Activated CD4-positive, CD25-positive, alpha-beta regulatory T cell treated with anti-CD3 and anti-CD28 coated beads, Interleukin-2, amount 50 U/mL, for 72 hours (primary cell): ENCODE measurements around the gene MMEL1.
A peak's percentile ranks its signal among the peaks of the same experiment; 100 is the strongest.
"Not testable (repeated sequence)": the region's sequence is repeated elsewhere in the genome, so short reads cannot be mapped to it uniquely, and the experiment has no call there.

ENCODE experiments used
- DNase-seq: peaks from one replicate; pipeline ENCODE4 v3.0.0; 2021

The MMEL1 gene, protein sequence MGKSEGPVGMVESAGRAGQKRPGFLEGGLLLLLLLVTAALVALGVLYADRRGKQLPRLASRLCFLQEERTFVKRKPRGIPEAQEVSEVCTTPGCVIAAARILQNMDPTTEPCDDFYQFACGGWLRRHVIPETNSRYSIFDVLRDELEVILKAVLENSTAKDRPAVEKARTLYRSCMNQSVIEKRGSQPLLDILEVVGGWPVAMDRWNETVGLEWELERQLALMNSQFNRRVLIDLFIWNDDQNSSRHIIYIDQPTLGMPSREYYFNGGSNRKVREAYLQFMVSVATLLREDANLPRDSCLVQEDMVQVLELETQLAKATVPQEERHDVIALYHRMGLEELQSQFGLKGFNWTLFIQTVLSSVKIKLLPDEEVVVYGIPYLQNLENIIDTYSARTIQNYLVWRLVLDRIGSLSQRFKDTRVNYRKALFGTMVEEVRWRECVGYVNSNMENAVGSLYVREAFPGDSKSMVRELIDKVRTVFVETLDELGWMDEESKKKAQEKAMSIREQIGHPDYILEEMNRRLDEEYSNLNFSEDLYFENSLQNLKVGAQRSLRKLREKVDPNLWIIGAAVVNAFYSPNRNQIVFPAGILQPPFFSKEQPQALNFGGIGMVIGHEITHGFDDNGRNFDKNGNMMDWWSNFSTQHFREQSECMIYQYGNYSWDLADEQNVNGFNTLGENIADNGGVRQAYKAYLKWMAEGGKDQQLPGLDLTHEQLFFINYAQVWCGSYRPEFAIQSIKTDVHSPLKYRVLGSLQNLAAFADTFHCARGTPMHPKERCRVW

DNA sequence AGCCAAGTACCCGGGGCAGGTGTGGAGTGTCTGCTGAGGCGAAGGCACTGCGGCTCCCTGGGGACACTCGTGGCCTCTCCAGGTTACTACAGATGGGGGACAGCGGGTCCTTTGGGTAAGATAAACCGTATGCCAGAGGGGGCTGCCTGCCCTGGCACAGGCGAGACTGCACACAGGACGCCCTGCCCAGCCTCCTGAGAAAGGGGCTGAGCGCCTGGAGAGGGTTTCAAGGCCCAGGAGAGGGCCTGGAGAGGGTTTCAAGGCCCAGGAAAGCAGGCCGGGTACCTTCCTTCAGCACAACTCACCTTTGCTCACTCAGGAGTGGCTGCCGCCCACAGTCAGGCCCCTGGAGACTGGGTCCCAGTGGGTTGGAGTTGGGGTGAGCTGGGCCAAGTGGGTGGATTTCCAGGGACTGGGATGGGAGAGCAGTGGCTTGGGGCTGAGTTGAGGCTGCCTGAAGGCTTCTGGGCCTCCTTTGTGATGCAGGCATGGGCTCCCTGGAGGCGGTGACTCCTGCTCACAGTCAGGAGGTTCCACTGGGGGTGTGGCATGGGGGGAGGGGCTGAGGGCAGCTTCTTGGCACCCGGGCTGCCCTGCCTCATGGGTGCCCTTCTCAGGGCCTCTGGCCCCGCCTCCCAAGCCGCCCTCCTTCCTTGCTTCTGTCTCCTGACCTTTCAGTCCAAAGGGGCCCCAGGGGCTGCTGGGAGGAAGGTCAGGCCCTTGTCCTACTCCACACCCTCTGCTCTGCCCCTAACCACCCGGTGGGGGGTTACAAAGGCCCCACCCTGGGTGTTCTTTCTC lies at the start of gene MMEL1:
TSS of gene MMEL1 (minus strand) at position 456 of the 801 bp plus-strand sequence. CDS start 3,532 bp downstream, outside the sequence.
- no peak for DNase-seq

DNA sequence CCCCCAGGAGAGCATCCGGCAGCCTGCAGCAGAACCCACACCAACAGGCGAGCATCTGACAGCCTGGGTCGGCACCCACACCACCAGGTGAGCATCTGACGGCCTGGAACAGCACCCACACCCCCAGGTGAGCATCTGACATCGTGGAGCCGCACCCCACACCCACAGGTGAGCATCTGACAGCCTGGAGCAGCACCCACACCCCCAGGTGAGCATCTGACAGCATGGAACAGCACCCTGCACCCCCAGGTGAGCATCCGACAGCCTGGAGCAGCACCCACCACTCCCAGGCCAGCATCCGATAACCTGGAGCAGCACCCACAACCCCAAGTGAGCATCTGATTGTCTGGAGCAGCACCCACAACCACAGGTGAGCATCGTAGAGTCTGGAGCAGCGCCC lies 43.9 kb upstream of the MMEL1 start:
- DNase-seq = not testable (repeated sequence)

DNA sequence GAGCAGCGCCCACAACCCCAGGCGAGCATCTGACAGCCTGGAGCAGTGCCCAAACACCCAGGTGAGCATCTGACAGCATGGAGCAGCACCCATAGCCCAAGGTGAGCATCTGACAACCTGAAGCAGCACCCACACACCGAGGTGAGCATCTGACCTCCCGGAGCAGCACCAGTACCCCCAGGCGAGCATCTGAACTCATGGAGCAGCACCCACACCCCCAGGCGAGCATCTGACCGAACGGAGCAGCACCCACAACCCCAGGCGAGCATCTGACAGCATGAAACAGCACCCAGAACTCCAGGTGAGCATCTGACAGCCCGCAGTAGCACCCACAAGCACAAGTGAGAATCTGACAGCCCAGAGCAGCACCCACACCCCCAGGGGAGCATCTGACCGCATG lies 38.8 kb upstream of the MMEL1 start:
- not testable (repeated sequence) for DNase-seq

DNA sequence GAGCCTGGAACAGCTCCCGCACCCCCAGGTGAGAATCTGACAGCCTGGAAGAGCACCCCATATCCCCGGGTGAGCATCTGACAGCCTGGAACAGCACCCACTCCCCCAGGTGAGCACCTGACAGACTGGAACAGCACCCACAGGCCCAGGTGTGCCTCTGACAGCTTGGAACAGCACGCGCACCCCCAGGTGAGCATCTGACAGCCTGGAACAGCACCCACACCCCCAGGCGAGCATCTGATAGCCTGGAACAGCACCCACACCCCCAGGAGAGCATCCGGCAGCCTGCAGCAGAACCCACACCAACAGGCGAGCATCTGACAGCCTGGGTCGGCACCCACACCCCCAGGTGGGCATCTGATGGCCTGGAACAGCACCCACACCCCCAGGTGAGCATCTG lies 27.0 kb upstream of the MMEL1 start:
- DNase-seq = peak; percentile 37

DNA sequence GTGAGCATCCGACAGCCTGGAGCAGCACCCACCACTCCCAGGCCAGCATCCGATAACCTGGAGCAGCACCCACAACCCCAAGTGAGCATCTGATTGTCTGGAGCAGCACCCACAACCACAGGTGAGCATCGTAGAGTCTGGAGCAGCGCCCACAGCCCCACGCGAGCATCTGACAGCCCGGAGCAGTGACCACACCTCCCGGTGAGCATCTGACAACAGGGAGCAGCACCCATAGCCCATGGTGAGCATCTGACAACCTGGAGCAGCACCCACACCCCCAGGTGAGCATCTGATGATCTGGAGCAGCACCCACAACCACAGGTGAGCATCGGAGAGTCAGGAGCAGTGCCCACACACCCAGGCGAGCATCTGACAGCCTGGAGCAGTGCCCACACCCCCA lies 25.1 kb upstream of the MMEL1 start:
- DNase-seq = not testable (repeated sequence)

DNA sequence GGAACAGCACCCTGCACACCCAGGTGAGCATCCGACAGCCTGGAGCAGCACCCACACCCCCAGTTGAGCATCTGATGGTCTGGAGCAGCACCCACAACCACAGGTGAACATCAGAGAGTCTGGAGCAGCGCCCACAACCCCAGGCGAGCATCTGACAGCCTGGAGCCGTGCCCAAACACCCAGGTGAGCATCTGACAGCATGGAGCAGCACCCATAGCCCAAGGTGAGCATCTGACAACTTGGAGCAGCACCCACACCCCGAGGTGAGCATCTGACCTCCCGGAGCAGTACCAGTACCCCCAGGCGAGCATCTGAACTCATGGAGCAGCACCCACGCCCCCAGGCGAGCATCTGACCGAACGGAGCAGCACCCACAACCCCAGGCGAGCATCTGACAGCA lies 24.3 kb upstream of the MMEL1 start:
- not testable (repeated sequence) for DNase-seq

DNA sequence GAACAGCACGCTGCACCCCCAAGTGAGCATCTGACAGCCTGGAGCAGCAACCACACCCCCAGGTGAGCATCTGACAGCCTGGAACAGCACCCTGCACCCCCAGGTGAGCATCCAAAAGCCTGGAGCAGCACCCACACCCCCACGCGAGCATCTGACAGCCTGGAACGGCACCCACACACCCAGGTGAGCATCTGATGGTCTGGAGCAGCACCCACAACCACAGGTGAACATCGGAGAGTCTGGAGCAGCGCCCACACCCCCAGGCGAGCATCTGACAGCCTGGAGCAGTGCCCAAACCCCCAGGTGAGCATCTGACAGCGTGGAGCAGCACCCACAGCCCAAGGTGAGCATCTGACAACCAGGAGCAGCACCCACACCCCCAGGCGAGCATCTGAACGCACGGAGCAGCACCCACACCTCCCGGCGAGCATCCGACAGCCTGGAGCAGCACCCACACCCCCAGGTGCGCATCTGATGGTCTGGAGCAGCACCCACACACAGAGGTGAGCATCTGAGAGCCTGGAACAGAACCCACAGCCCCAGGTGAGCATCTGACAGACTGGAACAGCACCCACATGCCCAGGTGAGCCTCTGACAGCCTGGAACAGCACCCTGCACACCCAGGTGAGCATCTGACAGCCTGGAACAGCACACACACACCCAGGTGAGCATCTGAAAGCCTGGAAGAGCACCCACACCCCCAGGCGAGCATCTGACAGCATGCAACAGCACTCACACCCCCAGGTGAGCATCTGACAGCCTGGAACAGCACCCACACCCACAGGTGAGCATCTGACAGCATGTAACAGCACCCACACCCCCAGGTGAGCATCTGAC lies 23.0 kb upstream of the MMEL1 start:
- not testable (repeated sequence) for DNase-seq

DNA sequence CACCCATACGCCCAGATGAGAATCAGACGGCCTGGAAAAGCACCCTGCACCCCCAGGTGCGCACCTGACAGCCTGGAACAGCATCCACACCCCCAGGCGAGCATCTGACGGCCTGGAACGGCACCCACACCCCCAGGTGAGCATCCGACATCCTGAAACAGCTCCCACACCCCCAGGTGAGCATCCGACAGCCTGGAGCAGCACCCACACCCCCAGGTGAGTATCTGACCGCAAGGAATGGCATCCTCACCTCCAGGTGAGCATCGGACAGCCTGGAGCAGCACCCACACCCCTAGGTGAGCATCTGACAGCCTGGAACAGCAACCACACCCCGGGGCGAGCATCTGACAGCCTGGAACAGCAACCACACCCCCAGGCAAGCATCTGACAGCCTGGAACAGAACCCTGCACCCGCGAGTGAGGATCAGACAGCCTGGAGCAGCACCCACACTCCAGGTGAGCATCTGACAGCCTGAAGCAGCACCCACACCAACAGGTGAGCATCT lies 21.7 kb upstream of the MMEL1 start:
- not testable (repeated sequence) for DNase-seq

DNA sequence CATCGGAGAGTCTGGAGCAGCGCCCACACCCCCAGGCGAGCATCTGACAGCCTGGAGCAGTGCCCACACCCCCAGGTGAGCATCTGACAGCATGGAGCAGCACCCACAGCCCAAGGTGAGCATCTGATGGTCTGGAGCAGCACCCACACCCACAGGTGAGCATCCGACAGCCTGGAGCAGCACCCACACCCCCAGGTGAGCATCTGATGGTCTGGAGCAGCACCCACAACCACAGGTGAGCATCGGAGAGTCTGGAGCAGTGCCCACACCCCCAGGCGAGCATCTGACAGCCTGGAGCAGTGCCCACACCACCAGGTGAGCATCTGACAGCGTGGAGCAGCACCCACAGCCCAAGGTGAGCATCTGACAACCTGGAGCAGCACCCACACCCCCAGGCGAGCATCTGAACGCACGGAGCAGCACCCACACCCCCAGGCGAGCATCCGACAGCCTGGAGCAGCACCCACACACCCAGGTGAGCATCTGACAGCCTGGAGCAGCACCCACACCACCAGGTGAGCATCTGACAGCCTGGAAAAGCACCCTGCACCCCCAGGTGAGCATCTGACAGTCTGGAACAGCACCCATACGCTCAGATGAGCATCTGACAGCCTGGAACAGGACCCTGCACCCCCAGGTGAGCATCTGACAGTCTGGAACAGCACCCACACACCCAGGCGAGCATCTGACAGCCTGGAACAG lies 21.1 kb upstream of the MMEL1 start:
- DNase-seq = peak; percentile 60

DNA sequence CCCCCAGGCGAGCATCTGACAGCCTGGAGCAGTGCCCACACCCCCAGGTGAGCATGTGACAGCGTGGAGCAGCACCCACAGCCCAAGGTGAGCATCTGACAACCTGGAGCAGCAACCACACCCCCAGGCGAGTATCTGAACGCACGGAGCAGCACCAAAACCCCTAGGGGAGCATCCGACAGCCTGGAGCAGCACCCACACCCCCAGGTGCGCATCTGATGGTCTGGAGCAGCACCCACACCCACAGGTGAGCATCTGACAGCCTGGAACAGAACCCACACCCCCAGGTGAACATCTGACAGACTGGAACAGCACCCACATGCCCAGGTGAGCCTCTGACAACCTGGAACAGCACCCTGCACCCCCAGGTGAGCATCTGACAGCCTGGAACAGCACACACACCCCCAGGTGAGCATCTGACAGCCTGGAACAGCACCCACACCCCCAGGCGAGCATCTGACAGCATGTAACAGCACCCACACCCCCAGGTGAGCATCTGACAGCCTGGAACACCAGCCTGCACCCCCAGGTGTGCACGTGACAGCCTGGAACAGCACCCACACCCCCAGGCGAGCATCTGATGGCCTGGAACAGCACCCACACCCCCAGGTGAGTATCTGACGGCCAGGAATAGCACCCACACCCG lies 20.2 kb upstream of the MMEL1 start:
- not testable (repeated sequence) for DNase-seq

DNA sequence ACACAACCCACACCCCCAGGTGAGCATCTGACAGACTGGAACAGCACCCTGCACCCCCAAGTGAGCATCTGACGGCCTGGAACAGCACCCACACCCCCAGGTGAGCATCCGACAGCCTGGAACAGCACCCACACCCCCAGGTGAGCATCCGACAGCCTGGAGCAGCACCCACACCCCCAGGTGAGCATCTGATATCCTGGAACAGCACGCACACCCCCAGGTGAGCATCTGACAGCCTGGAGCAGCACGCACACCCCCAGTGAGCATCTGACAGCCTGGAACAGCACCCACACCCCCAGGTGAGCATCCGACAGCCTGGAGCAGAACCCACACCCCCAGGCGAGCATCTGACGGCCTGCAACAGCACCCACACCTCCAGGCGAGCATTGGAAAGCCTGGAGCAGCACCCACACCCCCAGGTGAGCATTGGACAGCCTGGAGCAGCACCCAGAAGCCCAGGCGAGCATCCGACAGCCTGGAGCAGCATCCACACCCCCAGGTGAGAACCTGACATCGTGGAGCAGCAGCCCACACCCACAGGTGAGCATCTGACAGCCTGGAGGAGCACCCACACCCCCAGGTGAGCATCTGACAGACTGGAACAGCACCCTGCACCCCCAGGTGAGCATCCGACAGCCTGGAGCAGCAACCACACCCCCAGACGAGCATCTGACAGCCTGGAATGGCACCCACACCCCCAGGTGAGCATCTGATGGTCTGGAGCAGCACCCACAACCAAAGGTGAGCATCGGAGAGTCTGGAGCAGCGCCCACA lies 19.5 kb upstream of the MMEL1 start:
- DNase-seq = not testable (repeated sequence)

DNA sequence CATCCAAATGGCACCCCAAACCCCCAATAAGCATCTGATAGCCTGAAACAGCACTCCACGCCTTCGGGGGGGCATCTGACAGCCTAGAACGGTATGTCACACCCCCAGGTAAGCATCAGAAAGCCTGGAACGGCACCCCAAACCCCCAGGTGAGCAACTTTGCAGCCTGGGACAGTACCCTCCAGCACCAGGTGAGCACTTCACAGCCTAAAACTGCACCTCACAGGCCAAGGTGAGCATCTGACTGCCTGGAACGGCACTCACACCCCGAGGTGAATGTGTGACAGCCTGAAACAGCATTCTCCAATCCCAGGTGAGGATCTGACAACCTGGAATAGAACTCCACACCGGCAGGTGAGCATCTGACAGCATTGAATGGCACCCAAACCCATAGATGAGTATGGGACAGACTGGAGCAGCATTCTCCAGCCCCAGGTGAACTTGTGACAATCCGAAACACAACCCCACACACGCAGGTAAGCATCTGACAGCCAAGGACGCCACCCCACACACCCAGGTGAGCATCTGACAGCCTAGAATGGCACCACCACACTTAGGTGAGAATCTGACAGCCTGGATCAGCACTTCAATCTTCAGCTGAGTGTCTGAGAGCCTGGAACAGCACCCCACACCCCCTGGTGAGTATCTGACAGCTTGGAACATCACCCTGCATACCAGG lies 18.3 kb upstream of the MMEL1 start:
- DNase-seq = no peak

DNA sequence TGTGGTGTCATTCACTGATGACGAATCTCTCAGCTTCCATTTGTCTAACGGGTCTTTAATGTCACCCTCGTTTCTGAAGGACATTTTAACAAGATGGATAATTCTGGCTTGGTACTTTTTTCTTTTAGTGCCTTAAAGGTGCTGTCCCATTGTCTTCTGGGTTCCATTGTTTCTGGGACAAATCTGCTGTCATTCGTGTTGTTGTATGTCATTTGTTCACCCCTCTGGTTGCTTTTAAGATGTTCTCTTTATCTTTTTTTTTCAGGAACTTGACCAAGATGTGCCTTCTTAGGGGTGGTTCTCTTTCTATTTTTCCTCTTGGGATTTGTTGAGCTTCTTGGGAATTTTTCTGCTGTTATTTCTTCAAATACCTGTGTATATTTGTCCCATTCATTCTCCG lies 14.0 kb upstream of the MMEL1 start:
- DNase-seq = no peak

DNA sequence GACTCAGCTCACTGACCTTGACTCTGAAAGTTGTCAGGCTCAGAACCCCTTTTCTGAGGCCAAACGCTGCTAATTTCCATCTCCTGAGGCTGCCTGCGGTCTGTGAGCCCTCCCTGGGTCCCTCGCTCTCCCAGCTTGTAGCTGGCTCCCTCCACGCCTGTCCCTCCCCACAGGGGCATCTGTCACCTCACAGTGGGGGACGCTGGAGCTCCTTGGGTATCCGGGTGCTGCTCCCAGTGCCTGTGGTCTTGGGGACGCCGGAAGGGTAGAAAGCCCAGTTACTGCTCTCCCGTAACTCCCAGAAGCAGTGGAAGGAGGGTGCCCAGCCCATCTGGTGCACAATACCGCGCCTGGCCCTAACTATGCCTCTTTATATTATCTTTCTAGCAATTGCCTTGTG lies 13.0 kb upstream of the MMEL1 start:
- no peak for DNase-seq

DNA sequence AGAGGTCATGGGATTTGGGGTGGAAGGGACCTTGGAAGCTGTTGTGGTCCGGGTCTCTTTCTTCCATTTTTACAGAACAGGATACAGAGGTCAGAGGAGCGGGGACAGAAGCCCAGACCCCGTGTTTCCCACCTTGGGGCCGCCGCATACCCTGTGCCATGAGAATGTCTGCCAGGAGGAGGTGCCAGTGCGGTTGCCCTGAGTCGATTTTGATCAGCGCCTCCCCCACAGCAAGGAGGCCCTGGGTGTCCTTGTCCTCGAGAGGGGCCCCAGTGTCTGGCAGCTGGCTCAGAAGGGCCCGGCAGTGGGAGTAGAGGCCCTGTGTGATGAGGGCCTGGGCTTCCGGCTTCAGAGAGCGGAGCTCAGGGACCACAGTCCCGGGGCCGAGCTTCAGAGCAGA lies 12.3 kb upstream of the MMEL1 start:
- DNase-seq = no peak

DNA sequence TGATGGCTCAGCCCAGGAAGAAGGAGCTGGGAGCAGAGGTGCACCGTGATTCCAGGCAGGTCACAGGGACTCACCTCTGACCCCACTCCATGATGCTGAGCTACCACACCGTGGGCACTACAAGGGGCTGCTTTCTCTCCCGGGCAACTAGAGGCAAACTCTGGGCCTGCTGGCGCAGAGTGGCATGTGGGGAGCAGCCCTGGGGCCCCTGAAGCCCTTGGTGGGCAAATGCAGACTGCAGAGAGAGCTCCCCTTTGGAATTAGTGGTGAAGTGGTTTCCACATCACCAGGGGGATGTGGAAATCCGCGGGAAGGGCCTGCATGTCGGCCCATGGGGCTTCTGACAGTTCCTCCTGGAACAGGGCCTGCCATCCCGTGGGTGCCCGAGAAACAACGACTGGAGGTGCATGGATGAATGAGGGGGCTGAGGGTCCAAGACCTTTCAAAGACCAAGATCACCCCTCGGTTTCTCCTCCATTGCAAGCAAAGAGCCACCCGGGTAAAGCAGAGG lies 11.8 kb upstream of the MMEL1 start:
- DNase-seq = no peak

DNA sequence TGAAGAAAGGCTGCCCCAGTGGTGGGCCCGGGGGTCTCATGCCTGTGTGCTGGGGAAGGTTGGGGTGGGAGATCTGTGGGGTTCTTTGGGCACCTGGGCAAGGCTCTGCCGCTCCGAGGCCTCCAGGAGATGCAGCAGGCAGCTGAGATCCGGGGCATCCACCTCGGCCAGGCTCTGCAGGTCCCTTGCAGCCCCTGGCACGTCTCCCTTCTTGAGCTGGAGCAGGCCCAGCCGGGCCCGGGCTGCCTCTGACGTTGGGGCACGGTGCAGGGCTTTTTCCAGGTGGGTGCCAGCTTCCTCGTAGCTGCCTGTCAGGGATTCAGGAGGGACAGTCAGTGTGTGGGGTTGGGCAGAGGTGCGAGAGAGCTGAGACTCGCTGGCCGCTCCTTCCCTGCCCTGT lies 11.4 kb upstream of the MMEL1 start:
- DNase-seq = no peak

DNA sequence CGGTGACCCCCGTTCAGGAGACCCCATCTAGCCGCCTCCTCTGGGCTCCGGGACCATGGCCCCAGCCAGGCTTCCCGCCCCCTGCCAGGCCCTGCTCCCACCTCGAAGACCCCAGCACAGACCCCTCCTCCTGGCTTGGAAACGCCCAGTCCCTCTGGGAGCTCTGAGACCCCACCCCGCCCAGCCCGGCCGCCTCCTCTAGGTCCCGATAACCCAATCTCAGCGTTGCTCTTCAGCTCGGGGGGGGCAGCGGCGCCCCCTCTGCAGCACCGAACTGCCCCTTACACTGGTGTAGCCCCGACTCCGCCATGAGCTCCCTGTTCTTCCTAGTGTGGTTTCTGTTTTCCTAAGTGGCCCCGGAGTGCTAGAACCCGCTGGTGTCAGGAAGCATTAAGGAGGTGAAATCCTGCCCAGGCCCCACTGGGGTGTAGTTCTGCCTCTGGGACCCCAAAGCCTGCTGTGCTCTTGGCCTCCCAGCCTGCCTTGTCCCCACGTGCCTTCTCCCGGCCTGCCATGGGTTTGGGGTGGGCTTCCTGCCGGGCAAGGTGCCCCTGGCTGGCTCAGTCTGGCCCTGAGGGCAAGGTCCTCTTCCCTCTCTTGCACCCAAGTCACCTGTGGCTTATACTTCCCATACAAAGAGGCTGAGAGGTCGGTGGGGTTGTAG lies 10.7 kb upstream of the MMEL1 start:
- DNase-seq = no peak
